NK-92 (cell line): ENCODE data around the gene ZNF844.
"Not testable (repeated sequence)": the region's sequence is repeated elsewhere in the genome, so short reads cannot be mapped to it uniquely, and the experiment has no call there.

Source experiments
- DNase-seq: peaks from one replicate; lab custom pipeline; 2025; ENCODE audit not compliant: unreplicated experiment; lab: John Stamatoyannopoulos, UW

The ZNF844 gene

DNA sequence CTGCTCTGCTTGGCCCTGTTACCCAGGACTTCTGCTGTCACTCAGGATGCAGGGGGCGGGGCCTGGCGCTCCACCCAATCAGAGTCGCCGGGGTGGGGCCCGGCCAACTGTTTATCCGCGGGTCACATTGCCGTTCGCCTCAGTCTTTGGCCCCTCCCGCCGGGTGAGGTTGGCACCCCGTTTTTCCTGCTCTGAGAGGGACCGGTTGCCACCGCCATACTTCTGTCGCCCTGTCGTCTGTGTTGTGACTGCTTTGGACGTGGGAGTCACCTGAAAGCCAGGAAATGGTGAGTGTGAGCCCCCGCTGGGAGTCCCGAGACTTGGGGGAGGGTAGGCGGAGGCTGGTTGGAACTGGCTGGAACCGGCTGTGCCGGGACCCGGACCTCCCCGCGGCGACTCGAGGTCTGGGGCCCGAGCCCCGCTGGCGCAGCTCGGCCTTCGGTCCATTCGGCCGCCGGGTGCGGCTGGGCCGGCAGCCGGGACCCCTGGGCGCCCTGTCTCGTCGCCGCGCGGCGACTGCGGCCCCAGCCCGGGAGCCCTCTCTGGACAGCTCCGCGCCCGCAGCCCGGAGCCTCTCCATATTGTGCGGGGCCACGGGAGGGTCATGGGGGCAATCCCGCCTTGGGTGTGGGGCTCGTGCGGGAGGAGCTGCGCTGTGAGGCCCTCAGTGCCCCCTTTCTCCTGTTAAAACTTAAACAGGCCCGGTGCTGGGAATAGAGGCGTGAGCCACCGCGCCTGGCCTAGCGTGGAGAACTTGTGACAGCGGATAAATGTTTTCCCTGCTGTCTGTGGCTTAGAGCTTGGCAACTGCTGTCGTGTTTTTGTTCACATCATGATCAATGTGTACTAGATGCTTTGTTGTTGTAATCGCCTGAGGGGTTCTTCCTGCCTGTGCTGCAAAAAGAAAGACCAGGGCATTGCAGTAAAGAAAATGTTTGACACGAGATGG lies at the start of gene ZNF844:
ZNF844 (plus strand) TSS at position 142 of the 949 bp plus-strand sequence; CDS start at position 285, 143 bp downstream.
- no peak for DNase-seq

DNA sequence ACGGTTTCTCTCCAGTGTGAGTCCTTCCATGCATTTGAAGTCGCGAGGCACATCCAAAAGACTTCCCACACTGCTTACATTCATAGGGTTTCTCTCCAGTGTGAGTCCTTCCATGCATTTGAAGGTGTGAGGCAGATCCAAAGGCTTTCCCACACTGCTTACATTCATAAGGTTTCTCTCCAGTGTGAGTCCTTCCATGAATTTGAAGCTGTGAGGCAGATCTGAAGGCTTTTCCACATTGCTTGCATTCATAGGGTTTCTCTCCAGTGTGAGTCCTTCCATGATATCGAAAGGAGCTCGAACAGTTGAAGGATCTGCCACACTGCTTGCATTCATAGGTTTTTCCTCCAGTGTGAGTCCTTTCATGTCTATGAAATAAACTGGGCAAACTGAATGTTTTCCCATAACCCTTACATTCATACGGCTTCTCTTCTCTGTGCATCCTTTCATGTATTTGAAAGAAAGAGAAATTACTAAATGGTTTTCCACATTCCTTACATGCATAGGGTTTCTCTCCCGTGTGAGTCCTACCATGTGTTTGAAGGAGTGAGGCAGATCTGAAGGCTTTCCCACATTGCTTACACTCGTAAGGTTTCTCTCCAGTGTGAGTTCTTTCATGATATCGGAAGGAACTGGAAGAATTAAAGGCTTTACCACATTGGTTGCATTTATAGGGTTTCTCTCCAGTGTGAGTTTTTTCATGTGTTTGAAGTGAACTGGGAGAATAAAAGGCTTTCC lies 49.3 kb upstream of the ZNF844 start:
- DNase-seq: no peak

DNA sequence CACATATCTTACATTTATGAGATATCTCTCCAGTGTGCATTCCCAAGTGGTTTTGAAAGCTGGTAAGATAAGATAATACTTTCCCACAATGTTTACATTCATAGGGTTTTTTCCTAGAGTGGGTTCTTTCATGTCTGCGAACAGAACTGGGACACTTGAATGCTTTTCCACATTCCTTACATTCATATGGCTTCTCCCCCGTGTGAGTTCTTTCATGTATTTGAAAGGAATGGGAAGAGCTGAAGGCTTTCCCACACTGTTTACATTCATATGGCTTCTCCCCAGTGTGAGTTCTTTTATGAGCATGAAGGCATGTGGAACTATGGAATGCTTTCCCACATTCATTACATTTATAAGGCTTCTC lies 48.8 kb upstream of the ZNF844 start:
- no peak for DNase-seq

DNA sequence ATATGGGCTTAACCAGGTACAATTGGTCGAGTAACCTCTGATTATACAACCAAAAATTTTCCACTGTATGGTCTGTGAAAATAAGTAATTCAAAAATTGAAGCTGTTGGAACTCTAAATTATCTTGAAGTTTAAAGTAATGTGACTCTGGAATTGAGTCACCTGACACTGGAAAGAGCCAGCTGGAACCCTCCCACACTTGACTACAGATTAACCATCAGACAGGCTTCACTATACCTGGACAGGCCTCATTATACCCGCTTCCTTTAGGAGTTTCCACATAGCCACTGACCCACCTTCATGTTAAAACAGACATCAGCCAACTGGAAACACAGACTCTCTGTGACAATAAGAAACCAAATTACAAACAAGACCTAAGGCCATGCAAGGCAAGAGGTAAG lies 30.3 kb upstream of the ZNF844 start:
- DNase-seq: no peak

DNA sequence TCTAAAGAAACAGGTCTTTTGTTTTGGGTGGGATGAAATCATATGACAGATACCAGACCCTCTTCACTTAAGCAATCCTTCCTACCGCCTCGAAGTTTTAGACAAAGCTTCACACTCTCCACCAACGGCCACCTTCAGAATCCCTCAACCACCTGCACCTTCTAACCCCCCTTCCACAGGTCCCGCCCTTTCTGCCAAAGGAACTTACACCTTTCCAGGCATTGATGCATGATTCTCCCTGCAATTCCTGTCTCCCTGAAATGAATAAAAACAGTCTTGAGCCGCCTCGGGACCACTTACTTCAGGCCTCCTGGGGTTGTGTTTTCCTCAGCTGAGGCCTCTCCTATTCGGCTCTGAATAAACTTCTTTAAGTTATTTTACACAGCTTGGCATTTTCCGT lies 29.9 kb upstream of the ZNF844 start:
- no peak for DNase-seq

DNA sequence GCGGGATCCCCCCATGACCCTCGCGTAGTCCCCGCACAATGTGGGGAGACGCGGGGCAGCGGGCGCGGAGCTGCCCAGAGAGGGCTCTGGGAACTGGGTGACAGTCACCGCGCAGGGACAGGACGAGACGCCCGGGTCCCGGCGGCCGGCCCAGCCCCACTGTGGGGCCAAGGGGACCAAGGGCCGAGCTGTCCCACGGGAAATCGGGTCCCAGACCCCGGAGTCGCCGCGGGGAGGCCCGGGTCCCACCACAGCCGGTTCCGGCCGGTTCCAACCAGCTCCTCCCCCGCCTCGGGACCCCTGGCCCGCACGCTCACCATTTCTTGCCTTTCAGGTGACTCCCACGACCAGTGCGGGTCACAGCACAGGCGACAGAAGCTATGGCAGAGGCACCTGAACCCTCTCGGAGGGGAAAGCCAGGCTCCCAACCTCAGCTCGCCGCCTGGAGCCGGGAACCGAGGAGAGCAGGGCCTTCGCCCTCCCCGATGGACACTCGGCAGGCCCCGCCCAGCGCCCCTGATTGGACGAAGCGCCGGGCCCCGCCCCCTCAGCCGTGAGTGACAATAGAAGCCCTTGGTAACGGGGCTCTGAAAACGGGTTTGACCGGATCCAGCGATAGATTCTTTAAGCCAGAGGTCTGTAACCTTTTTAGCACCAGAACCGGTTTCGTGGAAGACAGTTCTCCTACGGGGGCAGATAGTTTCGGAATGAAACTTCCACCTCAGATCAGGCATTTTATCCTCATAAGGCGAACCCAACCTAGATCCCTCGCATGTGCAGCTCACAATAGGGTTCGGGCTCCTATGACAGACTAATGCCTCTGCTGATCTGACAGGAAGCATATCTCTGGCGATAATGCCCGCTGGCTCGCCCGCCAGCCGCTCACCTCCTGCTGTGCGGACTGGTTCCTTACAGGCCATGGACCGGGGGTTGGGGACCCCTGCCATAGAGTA lies 29.0 kb upstream of the ZNF844 start, which contains the start of gene ZNF433:
ZNF433 (minus strand) TSS at position 460 of the 953 bp plus-strand sequence; CDS start at position 320, 140 bp downstream.
- no peak for DNase-seq

DNA sequence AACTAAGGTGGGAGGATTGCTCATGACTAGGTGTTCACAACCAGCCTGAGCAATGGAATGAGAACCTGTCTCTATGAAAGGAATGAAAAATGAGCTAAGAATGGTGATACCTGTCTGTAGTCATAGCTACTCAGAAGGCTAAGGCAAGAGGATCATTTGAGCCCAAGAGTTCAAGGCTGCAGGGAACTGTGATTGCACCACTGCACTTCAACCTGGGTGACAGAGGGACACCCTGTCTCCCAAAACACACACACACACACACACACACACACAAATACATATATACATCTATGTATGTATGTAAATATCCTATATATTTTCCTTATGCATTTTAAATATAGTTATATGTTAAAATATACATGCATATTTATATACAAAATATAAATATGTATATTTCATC lies 21.6 kb upstream of the ZNF844 start:
- DNase-seq: no peak

DNA sequence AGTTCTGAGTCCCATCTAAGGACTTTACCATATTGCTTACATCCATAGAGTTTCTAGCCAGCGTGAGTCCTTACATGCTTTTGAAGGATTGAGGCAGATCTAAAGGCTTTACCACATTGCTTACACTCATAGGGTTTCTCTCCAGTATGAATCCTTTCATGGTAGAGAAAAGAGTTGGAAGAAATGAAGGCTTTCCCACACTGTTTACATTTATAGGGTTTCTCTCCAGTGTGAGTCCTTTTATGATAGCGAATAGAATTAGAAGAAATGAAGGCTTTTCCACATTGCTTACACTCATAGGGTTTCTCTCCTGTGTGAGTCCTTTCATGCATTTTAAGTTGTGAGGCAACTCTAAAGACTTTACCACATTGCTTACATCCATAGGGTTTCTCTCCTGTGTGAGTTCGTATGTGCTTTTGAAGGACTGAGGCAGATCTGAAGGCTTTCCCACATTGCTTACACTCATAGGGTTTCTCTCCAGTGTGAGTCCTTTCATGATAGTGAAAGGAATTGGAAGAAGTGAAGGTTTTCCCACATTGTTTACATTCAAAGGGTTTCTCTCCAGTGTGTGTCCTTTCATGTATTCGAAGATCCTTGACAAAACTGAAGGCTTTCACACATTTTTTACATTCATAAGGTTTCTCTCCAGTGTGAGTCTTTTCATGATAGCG lies 20.6 kb upstream of the ZNF844 start:
- DNase-seq: no peak

DNA sequence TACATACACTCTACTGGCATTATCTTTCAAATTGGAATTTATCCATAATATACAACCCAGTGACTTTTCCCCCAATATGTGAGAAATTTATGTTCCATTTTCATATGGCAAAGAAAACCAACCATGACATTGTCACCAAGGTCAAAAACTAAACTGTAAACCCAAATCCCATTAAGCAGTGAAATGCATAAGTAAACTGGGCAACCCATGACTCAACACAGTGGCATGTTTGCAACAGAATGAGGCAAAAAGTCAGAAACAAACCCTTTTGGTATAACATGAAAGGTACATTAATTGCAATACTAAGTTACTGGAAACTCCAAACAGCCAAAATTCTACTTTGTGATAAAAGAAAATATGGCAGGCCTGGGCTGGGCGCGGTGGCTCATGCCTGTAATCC lies 16.7 kb upstream of the ZNF844 start:
- DNase-seq: no peak

DNA sequence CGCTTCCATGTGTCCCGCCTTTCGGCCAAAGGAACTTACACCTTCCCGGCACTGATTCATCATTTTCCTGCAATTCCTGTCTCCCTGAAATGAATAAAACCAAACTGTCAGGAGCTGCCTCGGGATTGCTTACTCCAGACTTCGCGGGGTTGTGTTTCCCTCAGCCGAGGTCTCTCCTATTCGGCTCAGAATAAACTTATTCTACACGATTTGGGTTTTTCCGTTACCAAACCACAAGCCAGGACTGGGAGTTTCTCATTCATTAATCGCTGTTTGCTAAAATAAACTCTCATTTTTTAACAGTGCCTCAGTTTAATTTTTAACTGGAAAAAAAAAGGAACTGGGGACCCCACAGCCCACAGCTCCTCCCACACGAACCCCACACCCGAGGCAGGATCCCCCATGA lies 12.4 kb upstream of the ZNF844 start:
- no peak for DNase-seq

DNA sequence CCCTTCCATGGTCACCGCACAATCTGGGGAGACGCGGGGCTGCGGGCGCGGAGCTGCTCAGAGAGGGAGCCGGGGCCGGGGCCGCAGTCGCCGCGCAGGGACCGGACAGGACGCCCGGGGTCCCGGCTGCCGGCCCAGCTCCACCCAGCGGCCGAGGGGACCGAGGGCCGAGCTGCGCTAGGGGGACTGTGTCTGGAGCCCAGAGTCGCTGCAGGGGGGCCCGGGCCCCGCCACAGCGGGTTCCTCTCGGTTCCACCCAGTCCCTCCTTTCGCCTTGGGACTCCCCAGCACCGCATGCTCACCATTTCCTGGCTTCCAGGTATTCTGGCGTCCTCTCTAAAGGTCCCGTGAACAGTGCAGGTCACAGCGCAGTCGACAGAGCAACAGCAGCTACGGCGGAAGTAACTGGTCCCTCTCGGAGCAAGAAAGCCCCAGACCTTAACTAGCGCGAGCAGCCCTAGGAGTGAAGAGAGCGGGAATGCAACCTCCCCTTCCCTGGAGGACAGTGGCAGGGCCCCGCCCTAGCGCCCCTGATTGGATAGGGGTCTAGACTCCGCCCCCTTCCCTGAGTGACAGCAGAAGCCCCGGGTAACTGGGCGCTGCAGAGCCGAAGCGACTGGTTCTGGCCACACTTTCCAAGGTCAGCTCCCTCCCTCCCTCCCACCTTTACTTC lies 11.9 kb upstream of the ZNF844 start, which contains the start of gene ZNF878:
ZNF878 (minus strand) TSS at position 465 of the 673 bp plus-strand sequence; CDS start at position 305, 160 bp downstream.
- no peak for DNase-seq

DNA sequence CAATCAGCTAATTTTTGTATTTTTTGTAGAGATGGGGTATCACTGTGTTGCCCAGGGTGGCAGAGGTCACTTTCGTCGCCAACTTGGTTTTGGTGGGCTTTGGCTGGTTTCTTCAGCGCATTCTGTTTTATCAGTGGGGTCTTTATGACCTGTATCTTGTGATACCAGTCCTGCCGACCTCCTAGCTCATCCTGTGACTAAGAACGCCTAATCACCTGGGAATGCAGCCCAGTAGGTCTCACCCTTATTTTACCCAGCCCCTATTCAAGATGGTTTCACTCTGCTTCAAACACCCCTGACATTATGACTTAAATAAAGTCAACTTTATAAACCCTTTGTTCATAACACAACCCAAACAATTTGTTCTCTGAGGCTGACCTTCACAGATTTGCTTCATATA lies 8.7 kb upstream of the ZNF844 start:
- DNase-seq: no peak

DNA sequence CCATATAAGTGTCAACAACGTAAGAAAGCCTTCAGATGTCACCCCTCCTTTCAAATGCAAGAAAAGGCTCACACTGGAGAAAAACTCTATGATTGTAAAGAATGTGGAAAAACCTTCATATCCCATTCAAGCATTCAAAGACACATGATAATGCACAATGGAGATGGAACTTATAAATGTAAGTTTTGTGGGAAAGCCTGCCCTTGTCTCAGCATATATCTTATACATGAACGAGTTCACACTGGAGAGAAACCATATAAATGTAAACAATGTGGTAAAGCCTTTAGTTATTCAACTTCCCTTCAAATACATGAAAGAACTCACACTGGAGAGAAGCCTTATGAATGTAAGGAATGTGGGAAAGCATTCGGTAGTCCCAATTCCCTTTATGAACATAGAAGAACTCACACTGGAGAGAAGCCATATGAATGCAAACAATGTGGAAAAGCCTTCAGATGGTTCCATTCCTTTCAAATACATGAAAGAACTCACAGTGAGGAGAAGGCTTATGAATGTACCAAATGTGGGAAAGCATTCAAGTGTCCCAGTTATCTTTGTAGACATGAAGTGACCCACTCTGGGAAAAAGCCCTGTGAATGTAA lies 11.1 kb downstream of the ZNF844 start:
- DNase-seq: no peak

DNA sequence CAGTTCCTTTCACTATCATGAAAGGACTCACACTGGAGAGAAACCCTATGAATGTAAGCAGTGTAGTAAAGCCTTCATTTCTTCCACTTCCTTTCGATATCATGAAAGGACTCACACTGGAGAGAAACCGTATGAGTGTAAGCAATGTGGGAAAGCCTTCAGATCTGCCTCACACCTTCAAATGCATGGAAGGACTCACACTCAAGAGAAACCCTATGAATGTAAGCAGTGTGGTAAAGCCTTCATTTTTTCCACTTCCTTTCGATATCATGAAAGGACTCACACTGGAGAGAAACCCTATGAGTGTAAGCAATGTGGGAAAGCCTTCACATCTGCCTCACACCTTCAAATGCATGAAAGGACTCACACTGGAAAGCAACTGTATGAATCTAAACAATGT lies 11.8 kb downstream of the ZNF844 start:
- not testable (repeated sequence) for DNase-seq

DNA sequence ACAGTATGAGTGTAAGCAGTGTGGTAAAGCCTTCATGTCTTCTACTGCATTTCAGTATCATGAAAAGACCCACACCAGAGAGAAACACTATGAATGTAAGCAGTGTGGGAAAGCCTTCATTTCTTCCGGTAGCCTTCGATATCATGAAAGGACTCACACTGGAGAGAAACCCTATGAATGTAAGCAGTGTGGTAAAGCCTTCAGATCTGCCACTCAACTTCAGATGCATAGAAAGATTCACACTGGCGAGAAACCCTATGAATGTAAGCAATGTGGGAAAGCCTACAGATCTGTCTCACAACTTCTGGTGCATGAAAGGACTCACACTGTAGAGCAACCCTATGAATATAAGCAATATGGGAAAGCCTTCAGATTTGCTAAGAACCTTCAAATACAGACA lies 12.8 kb downstream of the ZNF844 start:
- no peak for DNase-seq

DNA sequence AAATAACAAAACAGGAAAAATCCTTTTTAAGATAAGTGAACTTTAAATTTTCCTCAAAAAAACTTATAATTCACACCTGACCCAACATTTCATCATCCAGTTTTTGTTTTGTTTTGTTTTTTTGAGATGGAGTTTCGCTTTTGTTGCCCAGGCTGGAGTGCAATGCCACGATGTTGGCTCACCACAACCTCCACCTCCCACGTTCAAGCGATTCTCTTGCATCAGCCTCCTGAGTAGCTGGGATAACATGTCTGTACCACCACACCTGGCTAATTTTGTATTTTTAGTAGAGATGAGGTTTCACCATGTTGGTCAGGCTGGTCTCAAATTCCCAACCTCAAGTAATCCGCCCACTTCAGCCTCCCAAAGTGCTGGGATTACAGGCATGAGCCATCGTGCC lies 18.8 kb downstream of the ZNF844 start:
- not testable (repeated sequence) for DNase-seq

DNA sequence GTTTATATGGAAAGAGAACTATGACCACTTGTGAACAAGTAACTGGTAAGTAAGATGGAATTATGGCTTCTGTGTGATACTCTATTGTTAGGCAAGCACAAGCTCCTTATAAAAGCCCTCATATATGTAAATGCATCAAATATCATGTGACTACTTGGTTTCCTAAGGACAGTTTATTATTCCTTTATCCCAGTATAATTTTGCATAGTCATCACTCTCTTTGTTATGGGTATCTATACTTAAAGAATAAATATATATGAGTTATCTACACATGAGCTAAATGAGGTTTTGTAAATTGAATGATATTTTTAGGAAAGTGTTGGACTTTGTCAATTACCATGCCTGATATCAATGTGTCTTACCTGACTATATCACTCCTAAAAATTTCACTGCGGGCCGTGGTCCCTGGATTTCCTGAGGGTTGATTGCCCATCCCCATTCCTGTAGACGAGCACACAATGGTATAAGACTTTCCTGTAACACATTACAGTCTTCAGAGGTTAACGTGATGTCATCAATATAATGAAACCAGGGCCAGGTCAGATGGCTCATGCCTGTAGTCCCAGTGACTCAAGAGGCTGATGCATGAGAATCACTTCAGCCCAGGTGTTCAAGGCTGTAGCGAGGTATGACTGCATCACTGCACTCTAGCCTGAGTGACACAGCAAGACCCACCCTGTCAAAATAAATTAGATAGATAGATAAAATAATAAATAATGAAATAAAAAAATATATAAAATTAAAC lies 20.7 kb downstream of the ZNF844 start:
- DNase-seq: no peak

DNA sequence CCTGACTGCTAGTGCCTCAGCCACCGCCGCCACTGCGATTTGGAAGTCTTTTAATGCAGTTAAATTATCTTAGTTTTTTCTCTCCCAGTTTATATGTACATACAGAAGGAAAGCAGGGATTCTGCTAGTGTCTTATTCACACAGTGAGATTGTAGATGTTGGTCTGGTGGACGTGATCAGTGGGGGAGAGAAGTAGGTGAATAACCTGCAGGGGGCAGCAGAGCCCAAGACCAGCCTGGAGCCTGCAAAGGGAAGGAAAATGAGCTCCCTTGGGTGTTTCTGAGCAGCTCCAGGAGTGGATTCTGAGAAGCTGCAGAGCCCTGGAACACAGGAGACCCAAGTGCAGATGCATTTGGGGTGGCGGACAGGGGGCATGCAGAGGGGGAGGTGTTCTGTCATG lies 26.3 kb downstream of the ZNF844 start:
- DNase-seq: no peak
